ENCODE data around the gene SPPL3. TPM values are rescaled to one million over a fixed set of nuclear protein-coding genes. Genes with fewer than 3 reads are reported as not detected.

SPPL3 gene
- total RNA-seq, 1 experiment from 2014 or later = 39.7 TPM

GRCh38 chr12:120722784-120723183 lies 181.4 kb downstream of the SPPL3 start:
- Histone ChIP-seq H3K4me3 (replicated peaks in 1 of 2; ENCODE audit: low read depth in 1 of 2, low read length in 2 of 2) (no peak overlapping the region), H3K4me2 (ENCODE audit: low read length) (no peak overlapping the region), H3K9ac (ENCODE audit: low read length) (no peak overlapping the region), H3K27ac (ENCODE audit: low read depth, low read length) (no peak overlapping the region), H3K4me1 (ENCODE audit: control insufficient read depth in 1 of 2, insufficient read depth in 2 of 2, low read length in 2 of 2) (peaks cover 3 to 23% of the 10 kb centered on the region in 2 experiments; a peak in 2 of 4 replicates), H2AFZ (ENCODE audit: low read depth, low read length, poor library complexity, severe bottlenecking) (no peak overlapping the region), H4K20me1 (ENCODE audit: insufficient read depth) (no peaks in the 10 kb centered on the region), H3K27me3 (ENCODE audit: insufficient read depth, low read length) (no peaks in the 10 kb centered on the region), H3K9me3 (ENCODE audit: control insufficient read depth in 1 of 2, insufficient read depth in 1 of 2, low read depth in 1 of 2, low read length in 2 of 2) (no peaks in the 10 kb centered on the region), H3K9me2 (ENCODE audit: insufficient read depth) (no peaks in the 10 kb centered on the region), H3K36me3 (ENCODE audit: control insufficient read depth in 1 of 2, insufficient read depth in 2 of 2, low read length in 2 of 2) (peaks cover 33 to 35% of the 10 kb centered on the region in 2 experiments; a peak in 3 of 4 replicates), H3K79me2 (ENCODE audit: insufficient read depth, low read length) (no peaks in the 10 kb centered on the region)
- ATAC-seq = no peak
- no peak for DNase-seq (ENCODE audit: low read depth, low spot score)
- no TSS peak for BruUV-seq (replicated peaks)
- ChIA-PET RAD21 (ENCODE audit: low non-redundant PET in 1 of 2, low total read pairs in 2 of 2, uncharacterized antibody in 2 of 2, unreplicated experiment in 2 of 2) (no interaction called here), CTCF (no interaction called here), POLR2A (no interaction called here)
- intact Hi-C loops (cut with micrococcal nuclease) = no loop called here
- no peak for TF ChIP-seq RAD21 (IDR thresholded peaks at IDR 0.05; ENCODE audit: low read depth)
- TF ChIP-seq CTCF (IDR thresholded peaks at IDR 0.05 in 2 of 3, conservative IDR thresholded peaks at IDR 0.05 in 1 of 3; ENCODE audit: borderline replicate concordance in 1 of 3, insufficient read depth in 1 of 3, low read depth in 2 of 3, low read length in 2 of 3) = no peak
- no peak for TF ChIP-seq JUND (IDR thresholded peaks at IDR 0.05)
- TF ChIP-seq, protein P1, sequence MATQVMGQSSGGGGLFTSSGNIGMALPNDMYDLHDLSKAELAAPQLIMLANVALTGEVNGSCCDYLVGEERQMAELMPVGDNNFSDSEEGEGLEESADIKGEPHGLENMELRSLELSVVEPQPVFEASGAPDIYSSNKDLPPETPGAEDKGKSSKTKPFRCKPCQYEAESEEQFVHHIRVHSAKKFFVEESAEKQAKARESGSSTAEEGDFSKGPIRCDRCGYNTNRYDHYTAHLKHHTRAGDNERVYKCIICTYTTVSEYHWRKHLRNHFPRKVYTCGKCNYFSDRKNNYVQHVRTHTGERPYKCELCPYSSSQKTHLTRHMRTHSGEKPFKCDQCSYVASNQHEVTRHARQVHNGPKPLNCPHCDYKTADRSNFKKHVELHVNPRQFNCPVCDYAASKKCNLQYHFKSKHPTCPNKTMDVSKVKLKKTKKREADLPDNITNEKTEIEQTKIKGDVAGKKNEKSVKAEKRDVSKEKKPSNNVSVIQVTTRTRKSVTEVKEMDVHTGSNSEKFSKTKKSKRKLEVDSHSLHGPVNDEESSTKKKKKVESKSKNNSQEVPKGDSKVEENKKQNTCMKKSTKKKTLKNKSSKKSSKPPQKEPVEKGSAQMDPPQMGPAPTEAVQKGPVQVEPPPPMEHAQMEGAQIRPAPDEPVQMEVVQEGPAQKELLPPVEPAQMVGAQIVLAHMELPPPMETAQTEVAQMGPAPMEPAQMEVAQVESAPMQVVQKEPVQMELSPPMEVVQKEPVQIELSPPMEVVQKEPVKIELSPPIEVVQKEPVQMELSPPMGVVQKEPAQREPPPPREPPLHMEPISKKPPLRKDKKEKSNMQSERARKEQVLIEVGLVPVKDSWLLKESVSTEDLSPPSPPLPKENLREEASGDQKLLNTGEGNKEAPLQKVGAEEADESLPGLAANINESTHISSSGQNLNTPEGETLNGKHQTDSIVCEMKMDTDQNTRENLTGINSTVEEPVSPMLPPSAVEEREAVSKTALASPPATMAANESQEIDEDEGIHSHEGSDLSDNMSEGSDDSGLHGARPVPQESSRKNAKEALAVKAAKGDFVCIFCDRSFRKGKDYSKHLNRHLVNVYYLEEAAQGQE (IDR thresholded peaks at IDR 0.05; ENCODE audit: low read depth) = no peak
- no peak for TF ChIP-seq CBX3 (IDR thresholded peaks at IDR 0.05; ENCODE audit: low read depth)
- TF ChIP-seq YY1 (IDR thresholded peaks at IDR 0.05; ENCODE audit: extremely low read depth, insufficient replicate concordance, low read depth, low read length) = no peak
- TF ChIP-seq, protein P2, sequence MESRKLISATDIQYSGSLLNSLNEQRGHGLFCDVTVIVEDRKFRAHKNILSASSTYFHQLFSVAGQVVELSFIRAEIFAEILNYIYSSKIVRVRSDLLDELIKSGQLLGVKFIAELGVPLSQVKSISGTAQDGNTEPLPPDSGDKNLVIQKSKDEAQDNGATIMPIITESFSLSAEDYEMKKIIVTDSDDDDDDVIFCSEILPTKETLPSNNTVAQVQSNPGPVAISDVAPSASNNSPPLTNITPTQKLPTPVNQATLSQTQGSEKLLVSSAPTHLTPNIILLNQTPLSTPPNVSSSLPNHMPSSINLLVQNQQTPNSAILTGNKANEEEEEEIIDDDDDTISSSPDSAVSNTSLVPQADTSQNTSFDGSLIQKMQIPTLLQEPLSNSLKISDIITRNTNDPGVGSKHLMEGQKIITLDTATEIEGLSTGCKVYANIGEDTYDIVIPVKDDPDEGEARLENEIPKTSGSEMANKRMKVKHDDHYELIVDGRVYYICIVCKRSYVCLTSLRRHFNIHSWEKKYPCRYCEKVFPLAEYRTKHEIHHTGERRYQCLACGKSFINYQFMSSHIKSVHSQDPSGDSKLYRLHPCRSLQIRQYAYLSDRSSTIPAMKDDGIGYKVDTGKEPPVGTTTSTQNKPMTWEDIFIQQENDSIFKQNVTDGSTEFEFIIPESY (IDR thresholded peaks at IDR 0.05; ENCODE audit: extremely low read depth, insufficient replicate concordance, low read length) = no peak
- TF ChIP-seq EGR1 (IDR thresholded peaks at IDR 0.05; ENCODE audit: low read depth) = no peak
- no peak for TF ChIP-seq SIN3A (IDR thresholded peaks at IDR 0.05; ENCODE audit: low read depth)
- no peak for TF ChIP-seq CEBPB (IDR thresholded peaks at IDR 0.05; ENCODE audit: low read depth)
- no peak for TF ChIP-seq TCF7L2 (IDR thresholded peaks at IDR 0.05; ENCODE audit: borderline replicate concordance, extremely low read depth, insufficient read depth, insufficient read length)
- no peak for TF ChIP-seq POLR2A (IDR thresholded peaks at IDR 0.05; ENCODE audit: borderline replicate concordance, extremely low read depth, insufficient read depth, insufficient read length)
- no peak for TF ChIP-seq ZFX (IDR thresholded peaks at IDR 0.05)
- TF ChIP-seq, protein P3, sequence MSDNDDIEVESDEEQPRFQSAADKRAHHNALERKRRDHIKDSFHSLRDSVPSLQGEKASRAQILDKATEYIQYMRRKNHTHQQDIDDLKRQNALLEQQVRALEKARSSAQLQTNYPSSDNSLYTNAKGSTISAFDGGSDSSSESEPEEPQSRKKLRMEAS (IDR thresholded peaks at IDR 0.05) = no peak
- no peak for TF ChIP-seq SRF (IDR thresholded peaks at IDR 0.05; ENCODE audit: low read depth)
- no peak for TF ChIP-seq FOSL1 (IDR thresholded peaks at IDR 0.05; ENCODE audit: low read depth)
- TF ChIP-seq EZH2 (IDR thresholded peaks at IDR 0.05) = no peak
- TF ChIP-seq ELF1 (IDR thresholded peaks at IDR 0.05; ENCODE audit: borderline replicate concordance, low read depth) = no peak

Data from HCT116 (cell line).